GM21723 (cell line): ENCODE measurements around the gene DDX31.

ENCODE experiments used
- ATAC-seq: cut with Tn5 transposase; IDR thresholded peaks from one replicate; pipeline ENCODE4 v1.9.1; 2021; ENCODE audit warnings: mild to moderate bottlenecking, moderate library complexity; ENCODE audit not compliant: unreplicated experiment

DDX31 gene

DNA sequence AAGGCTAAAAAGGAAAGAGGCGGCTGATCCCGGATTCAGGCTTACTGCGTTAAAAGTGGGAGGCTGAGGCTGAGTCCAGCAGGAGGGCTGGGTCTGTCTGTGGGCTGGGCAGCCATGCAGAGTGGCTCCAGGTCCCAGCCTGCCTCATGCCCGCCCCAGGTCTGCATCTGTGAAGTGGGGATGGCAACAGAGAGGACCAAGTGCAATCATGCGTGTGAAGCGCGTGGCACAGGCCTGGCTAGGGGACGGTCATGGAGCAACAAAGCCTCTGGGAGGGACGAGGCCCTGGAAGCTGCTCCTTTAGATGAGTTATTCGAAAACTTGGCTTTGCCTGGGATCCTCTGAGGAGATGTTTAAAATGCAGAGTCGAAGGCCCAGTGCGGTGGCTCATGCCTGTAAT lies 117.7 kb downstream of the DDX31 start:
- ATAC-seq: no peak

DNA sequence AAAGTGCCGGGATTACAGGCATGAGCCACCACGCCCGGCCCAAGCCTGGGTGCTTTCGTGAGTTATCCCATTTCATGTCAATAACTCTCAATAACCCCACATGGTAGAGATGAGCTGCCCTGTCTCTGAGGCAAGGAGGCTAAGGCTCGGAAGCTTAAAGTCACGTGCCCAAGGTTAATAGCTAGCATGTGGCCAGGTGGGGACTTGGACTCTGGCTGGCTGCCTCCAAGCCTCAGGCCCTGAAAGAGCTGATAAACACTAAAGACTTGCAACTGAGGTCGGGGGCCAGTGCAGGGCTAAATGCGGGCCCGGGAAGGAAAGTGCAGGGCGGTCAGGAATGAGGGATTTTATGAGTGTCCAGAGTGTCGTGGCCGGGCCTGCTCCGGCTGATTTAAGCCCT lies 118.2 kb downstream of the DDX31 start:
- ATAC-seq: no peak

DNA sequence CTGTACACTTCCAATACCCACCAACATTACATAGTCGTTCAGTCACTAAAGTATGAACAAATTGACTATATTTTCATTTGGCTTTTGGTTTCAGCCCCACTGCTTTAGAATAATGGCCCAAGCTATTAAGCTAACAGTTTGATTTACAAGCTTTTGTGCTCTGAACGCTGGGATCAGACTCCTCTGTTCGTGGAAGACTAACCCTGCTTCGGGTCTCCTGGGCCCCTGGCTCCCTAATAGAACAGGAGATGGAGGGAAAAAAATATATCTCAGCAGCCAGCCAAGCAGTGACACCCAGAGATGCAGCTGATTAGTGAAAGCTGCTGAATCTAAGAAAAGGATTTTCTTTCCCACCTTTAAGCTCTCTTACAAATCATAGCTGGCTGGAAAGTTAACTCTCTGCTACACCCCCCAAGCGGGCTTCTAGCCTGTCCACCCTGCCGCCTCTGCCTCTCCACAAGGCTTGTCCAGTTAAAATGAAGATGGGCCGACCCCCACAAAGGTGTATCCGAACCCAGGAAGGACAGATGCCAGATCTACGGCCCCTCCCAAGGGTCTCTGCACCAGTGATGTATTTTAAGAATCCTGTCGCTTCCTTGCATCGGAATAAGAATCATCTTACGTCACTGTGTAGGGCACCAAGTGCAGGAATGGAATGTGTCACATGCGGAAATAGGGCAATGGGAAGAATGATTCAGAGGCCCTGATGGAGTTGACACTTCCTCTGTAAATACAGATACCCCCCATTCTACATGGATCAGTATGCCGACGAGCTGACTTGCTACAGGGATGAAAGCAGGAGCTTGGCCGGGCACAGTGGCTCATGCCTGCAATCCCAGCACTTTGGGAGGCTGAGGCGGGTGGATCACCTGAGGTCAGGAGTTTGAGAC lies 120.8 kb downstream of the DDX31 start:
- ATAC-seq: no peak

GRCh38 chr9:132547976-132548730 lies 121.6 kb downstream of the DDX31 start:
- no peak for ATAC-seq

GRCh38 chr9:132547436-132547835 lies 122.3 kb downstream of the DDX31 start:
- no peak for ATAC-seq

DNA sequence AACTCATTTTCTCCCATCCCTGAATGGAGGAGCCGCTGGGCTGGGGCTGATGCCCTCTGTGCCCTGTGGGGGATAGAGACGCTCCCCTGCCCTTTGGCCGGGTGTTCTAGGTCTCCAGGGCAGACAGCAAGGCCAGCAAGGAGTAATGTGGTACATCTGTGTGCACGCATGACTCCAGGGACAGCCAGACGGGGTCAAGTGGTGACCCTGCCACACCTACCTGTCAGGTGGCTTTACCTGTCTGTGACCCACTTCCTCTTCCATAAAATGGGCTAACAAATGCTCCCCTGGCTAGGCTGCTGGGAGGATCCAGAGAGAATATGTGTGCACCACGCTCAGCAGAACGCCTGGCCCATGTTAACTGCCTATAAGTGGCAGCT lies 122.7 kb downstream of the DDX31 start:
- no peak for ATAC-seq

- no peak for ATAC-seq
Measured at GRCh38 chr9:132546148-132547051, 123.4 kb downstream of the DDX31 start.

DNA sequence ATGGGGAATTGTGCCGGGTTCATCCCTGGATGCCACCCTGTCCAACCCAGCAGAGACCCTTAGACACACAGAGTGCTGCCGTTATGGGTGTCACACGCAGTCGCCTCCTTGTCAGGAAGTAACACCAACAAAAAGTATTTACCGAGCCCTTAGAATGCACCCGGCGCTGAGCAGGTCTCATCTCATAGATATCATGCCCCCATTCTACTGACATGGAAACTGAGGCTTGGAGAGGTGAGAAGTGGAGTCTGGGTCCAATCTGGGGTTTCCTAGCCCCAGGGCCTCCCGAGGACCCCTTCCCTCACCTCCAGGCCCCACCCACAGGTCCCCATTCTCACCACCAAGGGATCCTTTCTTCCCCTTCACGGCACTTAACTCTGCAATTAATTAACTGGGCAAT lies 124.2 kb downstream of the DDX31 start:
- no peak for ATAC-seq

DNA sequence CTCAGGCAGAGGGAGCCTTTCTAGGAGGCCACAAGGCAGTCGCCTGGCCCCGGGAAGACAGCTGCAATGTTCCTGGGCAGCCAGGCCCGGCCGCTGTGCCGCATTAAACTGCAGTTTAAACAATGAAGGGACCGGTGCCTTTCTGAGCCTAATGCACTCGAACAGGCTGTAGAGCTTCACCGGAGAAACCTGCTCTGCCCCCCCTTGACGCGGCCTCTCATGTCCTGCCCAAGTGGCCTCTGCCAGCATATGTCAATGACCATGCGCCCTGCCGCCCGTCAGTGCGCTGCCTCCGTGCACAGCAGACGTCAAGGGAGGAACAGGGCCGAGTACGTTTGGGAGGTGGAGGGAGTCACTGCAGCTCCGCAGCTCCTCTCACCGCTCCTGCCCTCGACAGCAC lies 125.8 kb downstream of the DDX31 start:
- ATAC-seq: no peak

DNA sequence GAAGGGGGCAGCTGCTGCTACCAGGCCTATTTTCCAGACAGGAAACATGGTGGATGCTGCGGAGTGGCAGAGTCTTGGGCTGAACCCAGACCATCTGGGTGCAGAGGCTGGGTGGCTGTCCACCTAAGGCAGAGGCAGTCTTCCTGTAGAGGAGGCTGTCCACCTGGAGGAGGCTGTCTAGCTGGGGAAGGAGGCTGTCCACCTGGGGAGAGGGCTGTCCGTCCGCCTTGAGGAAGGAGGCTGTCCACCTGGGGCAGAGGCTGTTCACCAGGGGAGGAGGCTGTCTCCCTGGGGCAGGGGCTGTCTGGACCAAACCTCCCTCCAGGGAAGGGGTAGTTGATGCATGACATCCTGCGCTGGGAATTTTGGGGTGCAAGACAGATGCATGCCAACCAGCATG lies 126.5 kb downstream of the DDX31 start:
- no peak for ATAC-seq
